BE2C (cell line): ENCODE data around the gene TMEM178B.

Experiments
- DNase-seq: peaks from one replicate; pipeline ENCODE4 v3.0.0-alpha.2; 2020
- H3K27me3 ChIP-seq: fragments of 250-450 bp; sonication (Bioruptor Pico); 2 replicates; pipeline ENCODE4 v1.5.1; 2020; ENCODE audit warnings: mild to moderate bottlenecking
- H3K36me3 ChIP-seq: fragments of 250-450 bp; sonication (Bioruptor Pico); 2 replicates; pipeline ENCODE4 v1.5.1; 2020; ENCODE audit warnings: mild to moderate bottlenecking
- H3K4me1 ChIP-seq: fragments of 250-450 bp; sonication (Bioruptor Pico); 2 replicates; pipeline ENCODE4 v1.5.1; 2020
- H3K4me3 ChIP-seq: 2 replicates; pipeline ENCODE4 v1.5.1; 2011; ENCODE audit warnings: low read depth, low read length
- H3K9me3 ChIP-seq: fragments of 250-450 bp; sonication (Bioruptor Pico); 2 replicates; pipeline ENCODE4 v1.5.1; 2020
- TF ChIP-seq, protein P1 (sequence below): IDR thresholded peaks from 2 replicates; pipeline ENCODE4 v1.5.1; 2012; ENCODE audit warnings: mild to moderate bottlenecking, low read depth, low read length

Gene TMEM178B

DNA sequence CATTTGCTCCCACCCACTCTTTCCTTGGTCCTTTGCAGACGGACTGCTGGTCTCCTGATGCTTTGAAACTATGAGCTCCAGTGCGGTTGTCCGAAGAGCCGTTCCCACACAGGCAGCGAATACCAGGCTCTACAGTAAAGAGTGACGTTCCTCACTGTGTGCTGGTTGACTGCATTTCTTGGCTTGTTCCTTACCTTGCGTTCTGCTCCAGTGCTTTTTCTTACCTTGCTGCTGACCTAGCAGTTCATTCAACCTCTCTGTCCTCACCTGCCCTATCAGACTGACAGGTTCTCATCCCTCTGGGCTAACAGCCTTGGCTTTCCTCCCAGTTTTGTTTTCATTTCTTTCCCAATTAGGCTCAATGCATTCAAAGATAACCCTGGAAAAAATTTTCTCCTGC, 214.8 kb downstream of the TMEM178B start:
- TF ChIP-seq, protein P1, sequence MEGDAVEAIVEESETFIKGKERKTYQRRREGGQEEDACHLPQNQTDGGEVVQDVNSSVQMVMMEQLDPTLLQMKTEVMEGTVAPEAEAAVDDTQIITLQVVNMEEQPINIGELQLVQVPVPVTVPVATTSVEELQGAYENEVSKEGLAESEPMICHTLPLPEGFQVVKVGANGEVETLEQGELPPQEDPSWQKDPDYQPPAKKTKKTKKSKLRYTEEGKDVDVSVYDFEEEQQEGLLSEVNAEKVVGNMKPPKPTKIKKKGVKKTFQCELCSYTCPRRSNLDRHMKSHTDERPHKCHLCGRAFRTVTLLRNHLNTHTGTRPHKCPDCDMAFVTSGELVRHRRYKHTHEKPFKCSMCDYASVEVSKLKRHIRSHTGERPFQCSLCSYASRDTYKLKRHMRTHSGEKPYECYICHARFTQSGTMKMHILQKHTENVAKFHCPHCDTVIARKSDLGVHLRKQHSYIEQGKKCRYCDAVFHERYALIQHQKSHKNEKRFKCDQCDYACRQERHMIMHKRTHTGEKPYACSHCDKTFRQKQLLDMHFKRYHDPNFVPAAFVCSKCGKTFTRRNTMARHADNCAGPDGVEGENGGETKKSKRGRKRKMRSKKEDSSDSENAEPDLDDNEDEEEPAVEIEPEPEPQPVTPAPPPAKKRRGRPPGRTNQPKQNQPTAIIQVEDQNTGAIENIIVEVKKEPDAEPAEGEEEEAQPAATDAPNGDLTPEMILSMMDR, result no peak
- H3K27me3 ChIP-seq, result no peaks in the 10 kb centered on the region
- no peaks in the 10 kb centered on the region for H3K36me3 ChIP-seq
- no peaks in the 10 kb centered on the region for H3K4me1 ChIP-seq
- H3K9me3 ChIP-seq, result no peaks in the 10 kb centered on the region
- H3K4me3 ChIP-seq, result no peak overlapping the region
- no peak for DNase-seq

DNA sequence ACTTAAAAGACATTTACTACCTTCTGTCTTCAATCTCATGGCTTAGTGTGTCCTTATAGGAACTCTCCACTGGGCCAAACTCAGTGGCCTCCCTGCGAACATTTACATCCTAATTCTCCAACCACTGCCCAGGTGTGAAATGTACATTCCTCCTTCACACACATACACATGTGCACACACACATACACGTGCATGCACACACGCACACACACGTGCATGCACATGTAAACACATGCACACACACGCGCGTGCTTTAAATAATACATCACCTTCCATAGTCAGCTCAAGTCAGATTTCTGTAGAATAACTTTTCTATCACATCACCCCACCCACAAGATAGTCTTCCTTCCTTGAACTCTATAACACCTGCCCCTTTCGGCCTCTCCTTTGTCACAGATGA, 216.5 kb downstream of the TMEM178B start:
- Histone ChIP-seq H3K4me1 (no peaks in the 10 kb centered on the region), H3K4me3 (no peak overlapping the region), H3K27me3 (no peaks in the 10 kb centered on the region), H3K9me3 (no peaks in the 10 kb centered on the region), H3K36me3 (no peaks in the 10 kb centered on the region)
- no peak for DNase-seq
- TF ChIP-seq, protein P1, result no peak

DNA sequence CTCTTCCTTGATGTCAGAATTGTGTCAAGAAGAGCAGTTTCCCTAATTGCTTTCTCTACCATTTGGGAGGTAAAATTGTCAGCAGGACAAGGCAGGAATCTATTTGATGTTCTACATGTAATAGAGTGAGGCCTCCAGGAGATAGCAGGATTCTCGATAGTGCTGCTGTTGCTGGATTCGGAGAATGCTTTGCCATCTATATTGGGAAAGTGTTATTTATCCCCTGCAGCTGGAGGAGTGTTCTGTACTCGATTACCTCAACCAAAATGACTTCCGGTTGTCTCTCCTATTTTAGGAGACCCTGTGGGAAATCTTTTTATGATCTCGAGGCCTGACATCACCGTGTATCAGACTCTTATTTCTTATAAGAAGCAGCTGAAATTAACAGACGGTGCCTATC, 217.1 kb downstream of the TMEM178B start:
- TF ChIP-seq, protein P1, result no peak
- DNase-seq, result no peak
- no peaks in the 10 kb centered on the region for H3K27me3 ChIP-seq
- H3K9me3 ChIP-seq, result no peaks in the 10 kb centered on the region
- H3K4me3 ChIP-seq, result no peak overlapping the region
- H3K36me3 ChIP-seq, result no peaks in the 10 kb centered on the region
- H3K4me1 ChIP-seq, result no peaks in the 10 kb centered on the region

DNA sequence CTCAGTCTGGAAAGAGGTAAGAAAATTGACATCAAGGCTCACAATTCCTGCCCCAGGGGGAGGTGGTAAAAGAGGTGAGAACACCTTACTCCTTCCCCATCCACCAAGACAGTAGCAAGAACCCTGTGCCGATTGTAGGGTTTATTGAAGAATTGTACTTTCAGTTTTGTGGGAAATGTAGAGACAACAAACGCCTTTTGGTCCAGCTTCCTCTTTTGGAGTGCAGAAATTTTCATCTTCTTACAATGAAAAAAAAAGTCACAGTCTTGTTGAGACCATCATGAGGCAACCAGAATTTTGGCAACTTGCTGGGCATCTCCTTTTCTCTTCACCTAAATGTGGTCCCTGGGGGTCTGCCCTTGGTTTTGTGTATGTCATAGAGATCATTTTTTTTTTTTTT, 217.7 kb downstream of the TMEM178B start:
- TF ChIP-seq, protein P1, result no peak
- H3K27me3 ChIP-seq, result no peaks in the 10 kb centered on the region
- DNase-seq, result no peak
- no peaks in the 10 kb centered on the region for H3K36me3 ChIP-seq
- H3K4me3 ChIP-seq, result no peak overlapping the region
- no peaks in the 10 kb centered on the region for H3K4me1 ChIP-seq
- H3K9me3 ChIP-seq, result no peaks in the 10 kb centered on the region

DNA sequence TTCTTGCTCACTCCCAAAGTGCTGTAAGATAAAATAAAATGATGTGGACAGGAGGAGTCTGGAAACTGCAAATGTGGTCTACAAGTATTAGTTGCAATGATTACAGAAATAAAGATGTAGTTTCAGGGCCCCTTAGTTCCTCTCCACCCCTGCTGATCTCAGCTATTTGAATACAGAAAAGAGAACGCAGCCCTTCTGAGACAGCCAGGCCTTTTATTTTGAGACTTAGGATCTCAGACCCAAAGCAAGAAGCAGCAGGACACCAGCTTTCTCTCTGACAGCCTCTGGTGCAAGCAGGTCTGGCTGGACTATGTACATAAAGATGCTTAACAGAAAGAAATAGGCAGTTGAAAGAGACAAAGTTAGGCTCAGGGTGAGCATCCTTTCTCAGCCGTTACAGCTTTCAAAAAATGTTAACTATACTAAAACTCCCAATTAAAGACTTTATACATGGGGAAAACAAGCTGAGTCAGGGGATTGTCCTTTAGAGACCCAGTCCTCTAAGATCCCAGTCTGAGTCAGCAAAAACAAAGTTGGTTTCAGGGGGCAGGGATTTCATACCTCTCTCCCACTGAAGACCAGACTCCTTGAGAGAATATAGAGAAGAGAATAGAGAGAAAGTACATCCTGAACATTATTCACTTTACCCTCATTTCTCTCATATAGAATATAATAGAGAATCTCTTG, 220.4 kb downstream of the TMEM178B start:
- TF ChIP-seq, protein P1, result no peak
- no peaks in the 10 kb centered on the region for H3K27me3 ChIP-seq
- DNase-seq, result no peak
- H3K4me3 ChIP-seq, result no peak overlapping the region
- no peaks in the 10 kb centered on the region for H3K36me3 ChIP-seq
- no peaks in the 10 kb centered on the region for H3K9me3 ChIP-seq
- H3K4me1 ChIP-seq, result no peaks in the 10 kb centered on the region

DNA sequence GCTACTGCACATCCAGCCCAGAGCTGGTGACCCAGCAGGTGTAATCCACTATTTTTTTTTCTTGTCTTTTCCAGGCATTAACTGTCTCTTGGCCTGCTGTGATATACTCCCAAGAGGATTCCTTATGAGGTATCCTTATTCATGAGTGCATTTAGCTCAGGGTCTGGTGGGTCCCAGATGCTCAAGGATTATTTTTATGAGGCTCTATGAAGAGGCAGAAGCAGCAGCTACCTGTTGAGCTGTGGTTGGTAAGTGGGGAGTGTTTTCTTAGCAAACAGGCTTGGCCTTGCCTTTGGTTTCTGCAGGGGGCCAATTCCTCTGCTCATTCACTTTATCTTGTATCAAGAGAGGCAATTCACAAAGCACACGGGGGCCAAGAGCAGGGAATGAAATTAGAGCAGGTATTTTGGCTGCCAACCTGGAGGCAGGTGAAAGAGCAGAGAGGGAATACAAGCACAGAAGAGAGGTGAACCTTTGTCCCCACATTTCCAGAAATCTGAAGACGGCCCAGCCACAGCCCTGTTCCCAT, 221.6 kb downstream of the TMEM178B start:
- H3K27me3 ChIP-seq, result no peaks in the 10 kb centered on the region
- no peaks in the 10 kb centered on the region for H3K4me1 ChIP-seq
- H3K36me3 ChIP-seq, result no peaks in the 10 kb centered on the region
- TF ChIP-seq, protein P1, result no peak
- DNase-seq, result no peak
- no peak overlapping the region for H3K4me3 ChIP-seq
- H3K9me3 ChIP-seq, result no peaks in the 10 kb centered on the region
